Caco-2 (cell line): ENCODE measurements around the gene EME1. TPM values are rescaled to one million over a fixed set of nuclear protein-coding genes. Genes with fewer than 3 reads are reported as not detected.

Experiments used
- BruUV-seq: library from RNA; stranded (reverse); fragments of 400-500 nt; replicated peaks from 2 replicates; lab custom pipeline; 2021; lab: Mats Ljungman, UMichigan
- CTCF ChIA-PET: fragments of 300-600 bp; sonication (Branson Sonifier 250); formaldehyde crosslinking; loops from one replicate; lab custom pipeline; 2022; ENCODE audit warnings: antibody characterized with exemption; lab: Charles Lee
- POLR2A ChIA-PET: fragments of 300-600 bp; sonication (Branson Sonifier 250); formaldehyde crosslinking; loops from one replicate; lab custom pipeline; 2022; ENCODE audit warnings: antibody characterized with exemption; lab: Charles Lee
- DNase-seq, 2 experiments: peaks; one replicate each; pipeline versions ENCODE4 v3.0.0 to v3.0.0-alpha.2; 2020 to 2022
- H3K27me3 ChIP-seq: replicated peaks from 2 replicates; pipeline ENCODE4 v1.6.0; 2011; ENCODE audit warnings: low read length; ENCODE audit not compliant: control insufficient read depth, insufficient read depth
- H3K36me3 ChIP-seq: 2 replicates; pipeline ENCODE4 v1.5.1; 2011; ENCODE audit warnings: low read length; ENCODE audit not compliant: control insufficient read depth, insufficient read depth
- H3K4me1 ChIP-seq: fragments of 250-450 bp; sonication (Bioruptor Pico); 2 replicates; pipeline ENCODE4 v1.5.1; 2020; ENCODE audit warnings: mild to moderate bottlenecking
- H3K4me3 ChIP-seq: 2 replicates; pipeline ENCODE4 v1.5.1; 2011; ENCODE audit warnings: low read depth, mild to moderate bottlenecking, control low read depth, low read length
- H3K9me3 ChIP-seq: fragments of 250-450 bp; sonication (Bioruptor Pico); 2 replicates; pipeline ENCODE4 v1.5.1; 2020; ENCODE audit warnings: mild to moderate bottlenecking, moderate library complexity
- H3K27ac Mint-ChIP-seq: one replicate; pipeline ENCODE4 v1.8.0; 2022; ENCODE audit warnings: mixed read lengths; ENCODE audit not compliant: unreplicated experiment
- H3K27me3 Mint-ChIP-seq: one replicate; pipeline ENCODE4 v1.8.0; 2022; ENCODE audit warnings: mixed read lengths; ENCODE audit not compliant: insufficient read depth, unreplicated experiment
- H3K36me3 Mint-ChIP-seq: one replicate; pipeline ENCODE4 v1.8.0; 2022; ENCODE audit warnings: mild to moderate bottlenecking, mixed read lengths; ENCODE audit not compliant: insufficient read depth, unreplicated experiment
- H3K4me1 Mint-ChIP-seq: one replicate; pipeline ENCODE4 v1.8.0; 2022; ENCODE audit warnings: low read depth, mixed read lengths; ENCODE audit not compliant: unreplicated experiment
- H3K4me3 Mint-ChIP-seq: one replicate; pipeline ENCODE4 v1.8.0; 2022; ENCODE audit warnings: mild to moderate bottlenecking, moderate library complexity, mixed read lengths; ENCODE audit not compliant: unreplicated experiment
- H3K9me3 Mint-ChIP-seq: one replicate; pipeline ENCODE4 v1.8.0; 2022; ENCODE audit warnings: mixed read lengths; ENCODE audit not compliant: unreplicated experiment
- intact Hi-C: fragments of 100-400 bp; cut with micrococcal nuclease; formaldehyde crosslinking; loops from one replicate; pipeline ENCODE4 v1.10.0; 2022; ENCODE audit not compliant: unreplicated experiment
- total RNA-seq: library from RNA; stranded (reverse); gene quantifications from 2 replicates; pipeline ENCODE4 v1.2.3, GENCODE V29; 2022
- TF ChIP-seq, protein P1 (sequence below), 2 experiments: fragments of 200-600 bp in 1 of 2; IDR thresholded peaks; 1 replicate in 1 of 2; 2 replicates in 1 of 2; pipeline versions ENCODE4 v1.5.1 to v1.8.0; 2011 to 2022; ENCODE audit warnings: antibody characterized with exemption in 1 of 2, control low read depth in 1 of 2, inconsistent platforms in 1 of 2, low read depth in 1 of 2, low read length in 1 of 2, mild to moderate bottlenecking in 1 of 2, moderate library complexity in 1 of 2; ENCODE audit not compliant: insufficient read depth in 1 of 2, severe bottlenecking in 1 of 2, unreplicated experiment in 1 of 2

The EME1 gene
- total RNA-seq, 1 experiment from 2014 or later = 48.5 TPM

DNA sequence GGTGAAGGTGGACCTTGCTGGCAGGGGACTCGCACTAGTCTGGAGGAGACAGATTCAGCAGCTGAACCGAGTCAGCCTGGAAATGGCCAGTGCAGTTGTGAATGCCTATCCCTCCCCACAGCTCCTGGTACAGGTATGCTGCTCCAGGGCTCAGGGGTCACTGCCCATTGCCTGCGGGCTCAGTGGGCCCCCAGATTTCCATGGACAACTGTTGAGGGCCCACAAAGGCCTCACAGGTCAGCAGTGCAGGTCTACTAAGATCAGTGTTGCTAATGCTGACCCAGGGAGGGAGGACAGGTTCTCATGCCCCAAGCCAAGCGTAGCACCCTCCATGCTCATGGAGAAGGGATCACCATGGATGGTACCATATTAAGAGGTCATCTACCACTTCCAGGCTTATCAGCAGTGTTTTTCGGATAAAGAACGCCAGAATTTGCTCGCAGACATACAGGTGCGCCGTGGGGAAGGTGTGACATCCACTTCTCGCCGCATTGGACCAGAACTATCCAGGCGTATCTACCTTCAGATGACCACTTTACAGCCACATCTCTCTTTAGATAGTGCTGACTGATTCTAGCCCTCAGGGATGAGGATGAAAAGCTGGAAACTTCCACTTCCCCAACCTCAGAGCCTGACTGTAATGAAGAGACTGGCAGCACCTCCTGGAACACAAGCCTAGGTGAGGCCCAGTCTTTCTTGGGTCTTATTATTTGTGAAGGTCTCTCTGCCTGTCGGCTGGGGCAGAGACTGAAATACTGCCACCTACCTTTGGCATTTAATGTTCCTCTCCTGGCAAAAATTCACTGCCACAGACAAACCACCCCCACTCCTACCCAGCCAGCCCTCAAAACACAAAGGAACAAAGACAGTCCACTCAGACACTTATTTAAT, 7.6 kb downstream of the EME1 start:
- BruUV-seq = no TSS peak
- Histone ChIP-seq H3K27me3 (no peaks in the 10 kb centered on the region), H3K4me3 (no peak overlapping the region), H3K36me3 (peaks cover 9% of the 10 kb centered on the region), H3K4me1 (no peaks in the 10 kb centered on the region), H3K9me3 (no peaks in the 10 kb centered on the region)
- no peaks in the 10 kb centered on the region for H3K27me3 Mint-ChIP-seq
- H3K9me3 Mint-ChIP-seq = no peaks in the 10 kb centered on the region
- H3K4me3 Mint-ChIP-seq = no peak overlapping the region
- peaks cover 77% of the 10 kb centered on the region for H3K36me3 Mint-ChIP-seq
- no peak for DNase-seq
- ChIA-PET POLR2A (interaction anchor here (0.5 to 1.5 kb wide), 3 partner anchors 17 to 115 kb away, joined by 3 to 7 read pairs (median 4); partner anchors contain the start of gene LRRC59), CTCF (interaction anchor here (0.6 to 3.5 kb wide), 7 partner anchors 15 to 519 kb away, joined by 3 to 17 read pairs (median 5); partner anchors contain the start of gene LRRC59)
- no peaks in the 10 kb centered on the region for H3K4me1 Mint-ChIP-seq
- H3K27ac Mint-ChIP-seq = no peak overlapping the region
- intact Hi-C loops = no loop called here
- TF ChIP-seq, protein P1, sequence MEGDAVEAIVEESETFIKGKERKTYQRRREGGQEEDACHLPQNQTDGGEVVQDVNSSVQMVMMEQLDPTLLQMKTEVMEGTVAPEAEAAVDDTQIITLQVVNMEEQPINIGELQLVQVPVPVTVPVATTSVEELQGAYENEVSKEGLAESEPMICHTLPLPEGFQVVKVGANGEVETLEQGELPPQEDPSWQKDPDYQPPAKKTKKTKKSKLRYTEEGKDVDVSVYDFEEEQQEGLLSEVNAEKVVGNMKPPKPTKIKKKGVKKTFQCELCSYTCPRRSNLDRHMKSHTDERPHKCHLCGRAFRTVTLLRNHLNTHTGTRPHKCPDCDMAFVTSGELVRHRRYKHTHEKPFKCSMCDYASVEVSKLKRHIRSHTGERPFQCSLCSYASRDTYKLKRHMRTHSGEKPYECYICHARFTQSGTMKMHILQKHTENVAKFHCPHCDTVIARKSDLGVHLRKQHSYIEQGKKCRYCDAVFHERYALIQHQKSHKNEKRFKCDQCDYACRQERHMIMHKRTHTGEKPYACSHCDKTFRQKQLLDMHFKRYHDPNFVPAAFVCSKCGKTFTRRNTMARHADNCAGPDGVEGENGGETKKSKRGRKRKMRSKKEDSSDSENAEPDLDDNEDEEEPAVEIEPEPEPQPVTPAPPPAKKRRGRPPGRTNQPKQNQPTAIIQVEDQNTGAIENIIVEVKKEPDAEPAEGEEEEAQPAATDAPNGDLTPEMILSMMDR (IDR thresholded peaks at IDR 0.05; ENCODE audit: insufficient read depth in 1 of 2, low read depth in 1 of 2, low read length in 1 of 2, severe bottlenecking in 1 of 2, unreplicated experiment in 1 of 2) = peak; percentile 22 to 37

DNA sequence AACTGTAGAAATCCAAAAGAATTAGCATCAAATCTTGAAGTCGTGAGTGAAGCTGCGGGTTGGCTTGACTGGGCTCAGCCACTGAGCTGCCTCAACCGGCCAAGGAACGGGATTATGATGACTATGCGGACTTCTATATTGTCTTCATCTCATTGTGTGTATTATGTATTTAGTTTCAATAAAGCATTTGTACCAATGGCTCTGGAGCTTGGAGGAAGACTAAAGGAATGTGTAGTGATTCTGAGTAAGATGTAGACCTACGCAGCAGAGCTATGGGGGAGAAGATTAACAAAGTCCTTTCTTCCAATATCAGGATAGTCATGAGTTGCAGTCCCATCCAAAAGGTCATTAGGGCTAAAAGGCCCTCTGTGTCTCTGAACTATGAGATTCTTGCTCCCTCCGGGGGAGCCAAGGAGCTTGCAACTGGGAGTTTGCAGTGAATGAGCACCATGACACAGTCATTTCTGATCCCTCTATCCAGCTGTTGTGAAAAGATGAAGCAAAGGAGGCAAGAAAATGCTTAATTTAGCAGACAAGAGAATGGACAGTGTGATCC, 8.3 kb downstream of the EME1 start:
- intact Hi-C loops = no loop called here
- DNase-seq = no peak
- TSS peak; percentile 42 for BruUV-seq
- Mint-ChIP-seq H3K4me1 (no peaks in the 10 kb centered on the region), H3K27ac (no peak overlapping the region), H3K9me3 (no peaks in the 10 kb centered on the region), H3K27me3 (no peaks in the 10 kb centered on the region), H3K4me3 (no peak overlapping the region), H3K36me3 (peaks cover 85% of the 10 kb centered on the region)
- Histone ChIP-seq H3K4me1 (no peaks in the 10 kb centered on the region), H3K9me3 (no peaks in the 10 kb centered on the region), H3K36me3 (peaks cover 9% of the 10 kb centered on the region), H3K27me3 (no peaks in the 10 kb centered on the region), H3K4me3 (no peak overlapping the region)
- TF ChIP-seq, protein P1 (IDR thresholded peaks at IDR 0.05; ENCODE audit: insufficient read depth in 1 of 2, low read depth in 1 of 2, low read length in 1 of 2, severe bottlenecking in 1 of 2, unreplicated experiment in 1 of 2) = peak in 1 of 2 experiments; percentile 1
- CTCF ChIA-PET = interaction anchor here (0.6 to 3.5 kb wide), 5 partner anchors 15 to 520 kb away, joined by 3 to 17 read pairs (median 3); partner anchors contain the start of gene LRRC59
- POLR2A ChIA-PET = interaction anchor here (1.0 kb wide), 1 partner anchor 15 kb away, joined by 3 read pairs; no protein-coding TSS in a partner anchor

DNA sequence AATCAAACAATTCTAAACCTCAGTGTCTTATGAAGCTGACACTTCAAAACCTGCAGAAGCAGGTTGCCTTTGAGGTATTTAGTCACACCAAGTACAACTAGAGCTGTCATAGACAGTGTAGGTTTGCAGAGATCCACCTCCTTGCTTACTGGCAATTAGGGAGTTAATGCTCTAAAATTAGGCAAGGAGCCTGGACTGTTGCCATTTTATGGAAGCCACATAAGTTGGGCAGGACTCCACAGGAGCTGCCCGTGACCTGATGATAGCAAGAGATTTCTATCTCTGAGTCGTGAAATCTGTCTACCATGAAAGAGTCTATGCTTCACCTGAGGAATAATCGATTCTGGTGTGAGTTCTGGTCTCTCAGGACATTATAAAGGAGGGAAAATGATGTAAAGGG, 8.9 kb downstream of the EME1 start:
- peaks cover 90% of the 10 kb centered on the region for H3K36me3 Mint-ChIP-seq
- intact Hi-C loops = no loop called here
- no peak overlapping the region for H3K4me3 ChIP-seq

More for the DNA sequence above, 8.9 kb downstream of the EME1 start:
- H3K27me3 Mint-ChIP-seq = no peaks in the 10 kb centered on the region
- Histone ChIP-seq H3K27me3 (no peaks in the 10 kb centered on the region), H3K36me3 (peaks cover 11% of the 10 kb centered on the region), H3K4me1 (no peaks in the 10 kb centered on the region), H3K9me3 (no peaks in the 10 kb centered on the region)
- BruUV-seq = no TSS peak
- TF ChIP-seq, protein P1 (IDR thresholded peaks at IDR 0.05; ENCODE audit: insufficient read depth in 1 of 2, low read depth in 1 of 2, low read length in 1 of 2, severe bottlenecking in 1 of 2, unreplicated experiment in 1 of 2) = no peak
- H3K4me1 Mint-ChIP-seq = no peaks in the 10 kb centered on the region
- ChIA-PET POLR2A (interaction anchor here (1.0 kb wide), 1 partner anchor 14 kb away, joined by 3 read pairs; no protein-coding TSS in a partner anchor), CTCF (interaction anchor here (1.0 to 3.5 kb wide), 3 partner anchors 16 to 97 kb away, joined by 3 to 17 read pairs (median 5); partner anchors contain the start of gene LRRC59)
- no peak overlapping the region for H3K4me3 Mint-ChIP-seq
- no peak for DNase-seq
- no peak overlapping the region for H3K27ac Mint-ChIP-seq
- H3K9me3 Mint-ChIP-seq = no peaks in the 10 kb centered on the region
